LNCAP (cell line): Measurements from ENCODE around the gene RAB44.

ENCODE experiments used
- CTCF ChIP-seq: fragments of 450-650 bp; IDR thresholded peaks from 2 replicates; pipeline ENCODE4 v1.5.1; 2017; ENCODE audit warnings: mild to moderate bottlenecking

Gene RAB44

GRCh38 chr6:36752187-36752885 is 54.7 kb downstream of the RAB44 start:
- no peak for TF ChIP-seq CTCF

GRCh38 chr6:36752886-36753506 is 55.4 kb downstream of the RAB44 start:
- TF ChIP-seq CTCF: no peak

GRCh38 chr6:36753671-36754405 is 56.2 kb downstream of the RAB44 start:
- TF ChIP-seq CTCF: no peak

GRCh38 chr6:36754582-36755434 is 57.2 kb downstream of the RAB44 start:
- no peak for TF ChIP-seq CTCF

- no peak for TF ChIP-seq CTCF
Measured at GRCh38 chr6:36755435-36756348, 58.1 kb downstream of the RAB44 start.

GRCh38 chr6:36756786-36757185 is 59.2 kb downstream of the RAB44 start:
- no peak for TF ChIP-seq CTCF
